Ovary (tissue), 3 donors: ENCODE data around the gene USP16.

Experiments used
- CTCF ChIP-seq, 3 donors: fragments of 450-650 bp in 2 of 3; fragments of 200-600 bp in 1 of 3; IDR thresholded peaks; one replicate each; pipeline versions ENCODE4 v1.5.1 to v1.8.0; 2016 to 2022; ENCODE audit warnings: antibody characterized with exemption in 3 of 3, mild to moderate bottlenecking in 1 of 3
- EP300 ChIP-seq: sonication (generic); formaldehyde crosslinking; IDR thresholded peaks from one replicate; pipeline ENCODE4 v1.6.1; 2017; ENCODE audit warnings: antibody characterized with exemption
- POLR2A ChIP-seq: fragments of 450-650 bp; IDR thresholded peaks from one replicate; pipeline ENCODE4 v1.6.1; 2017; ENCODE audit warnings: antibody characterized with exemption, mild to moderate bottlenecking, moderate library complexity
- donor health status: DM: no; HTN: no; CAD: no.

- TF ChIP-seq CTCF (IDR thresholded peaks at IDR 0.05) (no peak), EP300 (no peak), POLR2A (no peak)
Measured at GRCh38 chr21:29008367-29008766, 16.1 kb upstream of the USP16 start.
